ENCODE data around the gene UCMA. TPM values are rescaled to one million over a fixed set of nuclear protein-coding genes. Genes with fewer than 3 reads are reported as not detected.

UCMA gene
- total RNA-seq, 2 experiments from 2014 or later = not detected

DNA sequence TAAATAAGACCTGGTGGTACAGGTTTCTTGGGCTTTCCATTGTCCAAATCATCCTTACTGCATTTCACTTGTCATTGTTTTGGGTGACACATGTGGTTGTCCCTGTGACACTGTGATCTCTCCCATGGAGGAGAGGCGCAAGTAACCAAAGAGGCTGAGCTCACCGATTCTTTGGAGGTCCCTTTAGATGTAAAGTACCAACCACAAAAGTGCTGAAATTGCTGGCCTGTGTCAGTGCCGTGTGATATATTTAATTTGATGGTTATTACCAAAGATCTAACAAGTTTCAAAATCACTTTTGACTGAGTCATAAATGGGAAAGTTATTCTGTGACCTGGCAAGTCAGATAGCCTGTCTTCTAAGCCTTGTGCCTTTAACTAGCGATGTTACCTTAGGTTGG, 53.4 kb downstream of the UCMA start:
- intact Hi-C loops (cut with micrococcal nuclease; ENCODE audit: unreplicated experiment) = no loop called here
- POLR2A ChIA-PET = interaction anchor here (0.6 to 0.7 kb wide), 2 partner anchors 10 kb away, joined by 3 to 4 read pairs; no protein-coding TSS in a partner anchor
- H3K36me3 ChIP-seq (ENCODE audit: insufficient read depth, low read length) = peaks cover 100% of the 10 kb centered on the region

DNA sequence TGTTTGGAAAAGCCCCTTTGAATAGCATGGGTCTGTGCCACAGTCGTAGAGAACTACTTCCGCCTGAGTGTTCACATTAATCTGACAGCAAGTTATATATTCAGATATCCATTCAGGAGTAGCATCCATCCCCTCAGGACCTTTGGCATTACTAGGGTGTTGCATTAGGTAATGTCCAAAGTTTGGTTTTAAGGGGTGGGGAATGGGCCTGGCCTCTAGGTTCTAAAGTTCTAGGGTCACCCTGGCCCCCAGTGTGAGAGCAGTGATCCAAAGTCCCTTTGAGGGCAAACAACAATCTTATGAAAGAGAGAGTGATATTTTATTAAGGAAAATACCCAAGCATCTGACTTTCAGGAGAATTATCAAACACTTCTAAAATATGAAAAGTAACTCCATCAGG, 60.6 kb downstream of the UCMA start:
- Histone ChIP-seq H2AFZ (ENCODE audit: low read length) (no peak overlapping the region), H3K36me3 (ENCODE audit: insufficient read depth, low read length) (peaks cover 100% of the 10 kb centered on the region), H4K20me1 (ENCODE audit: insufficient read depth, low read length) (no peaks in the 10 kb centered on the region), H3K27ac (ENCODE audit: low read depth, low read length, poor library complexity, severe bottlenecking) (no peak overlapping the region), H3K4me1 (ENCODE audit: insufficient read depth, low read length, poor library complexity, severe bottlenecking) (no peaks in the 10 kb centered on the region), H3K4me3 (ENCODE audit: low read depth, low read length, poor library complexity, severe bottlenecking) (no peak overlapping the region), H3K4me2 (ENCODE audit: low read length) (no peak overlapping the region), H3K9me2 (ENCODE audit: insufficient read depth, low read length) (no peaks in the 10 kb centered on the region), H3K9me3 (ENCODE audit: low read length) (no peaks in the 10 kb centered on the region), H3K79me2 (ENCODE audit: insufficient read depth, low read depth, low read length) (peaks cover 21% of the 10 kb centered on the region)
- BruUV-seq (replicated peaks) = TSS peak; percentile 21
- TF ChIP-seq EZH2phosphoT487 (IDR thresholded peaks at IDR 0.05; ENCODE audit: borderline replicate concordance, low read depth, low read length) = no peak
- TF ChIP-seq, protein P1, sequence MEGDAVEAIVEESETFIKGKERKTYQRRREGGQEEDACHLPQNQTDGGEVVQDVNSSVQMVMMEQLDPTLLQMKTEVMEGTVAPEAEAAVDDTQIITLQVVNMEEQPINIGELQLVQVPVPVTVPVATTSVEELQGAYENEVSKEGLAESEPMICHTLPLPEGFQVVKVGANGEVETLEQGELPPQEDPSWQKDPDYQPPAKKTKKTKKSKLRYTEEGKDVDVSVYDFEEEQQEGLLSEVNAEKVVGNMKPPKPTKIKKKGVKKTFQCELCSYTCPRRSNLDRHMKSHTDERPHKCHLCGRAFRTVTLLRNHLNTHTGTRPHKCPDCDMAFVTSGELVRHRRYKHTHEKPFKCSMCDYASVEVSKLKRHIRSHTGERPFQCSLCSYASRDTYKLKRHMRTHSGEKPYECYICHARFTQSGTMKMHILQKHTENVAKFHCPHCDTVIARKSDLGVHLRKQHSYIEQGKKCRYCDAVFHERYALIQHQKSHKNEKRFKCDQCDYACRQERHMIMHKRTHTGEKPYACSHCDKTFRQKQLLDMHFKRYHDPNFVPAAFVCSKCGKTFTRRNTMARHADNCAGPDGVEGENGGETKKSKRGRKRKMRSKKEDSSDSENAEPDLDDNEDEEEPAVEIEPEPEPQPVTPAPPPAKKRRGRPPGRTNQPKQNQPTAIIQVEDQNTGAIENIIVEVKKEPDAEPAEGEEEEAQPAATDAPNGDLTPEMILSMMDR (conservative IDR thresholded peaks at IDR 0.05; ENCODE audit: low read length) = no peak
- ChIA-PET CTCF (ENCODE audit: unreplicated experiment) (no interaction called here), POLR2A (interaction anchor here (0.6 to 1.5 kb wide), 4 partner anchors 24 to 261 kb away, joined by 3 to 5 read pairs (median 4); no protein-coding TSS in a partner anchor)
- no peak for DNase-seq (ENCODE audit: low spot score)
- intact Hi-C loops (cut with micrococcal nuclease; ENCODE audit: unreplicated experiment) = no loop called here

More for the DNA sequence above, 53.4 kb downstream of the UCMA start:
- Histone ChIP-seq H3K4me3 (ENCODE audit: low read depth, low read length, poor library complexity, severe bottlenecking) (no peak overlapping the region), H3K4me1 (ENCODE audit: insufficient read depth, low read length, poor library complexity, severe bottlenecking) (no peaks in the 10 kb centered on the region), H3K9me3 (ENCODE audit: low read length) (no peaks in the 10 kb centered on the region), H3K27ac (ENCODE audit: low read depth, low read length, poor library complexity, severe bottlenecking) (no peak overlapping the region), H3K9me2 (ENCODE audit: insufficient read depth, low read length) (no peaks in the 10 kb centered on the region), H3K4me2 (ENCODE audit: low read length) (no peak overlapping the region), H4K20me1 (ENCODE audit: insufficient read depth, low read length) (no peaks in the 10 kb centered on the region), H3K79me2 (ENCODE audit: insufficient read depth, low read depth, low read length) (peaks cover 4% of the 10 kb centered on the region; the same call in 1 of the 2 replicates), H2AFZ (ENCODE audit: low read length) (no peak overlapping the region)
- CTCF ChIA-PET (ENCODE audit: unreplicated experiment) = no interaction called here
- TF ChIP-seq, protein P1 (conservative IDR thresholded peaks at IDR 0.05; ENCODE audit: low read length) = no peak
- TF ChIP-seq EZH2phosphoT487 (IDR thresholded peaks at IDR 0.05; ENCODE audit: borderline replicate concordance, low read depth, low read length) = no peak
- no peak for DNase-seq (ENCODE audit: low spot score)
- no TSS peak for BruUV-seq (replicated peaks)

Small RNAs within 50 kb of the gene (small RNA-seq; reads per million reads assigned to genes)
- gene RNU6-6P = not detected

Other genes with a start within 250 kb of the UCMA start
- not detected in 2 replicates for gene CCDC3, start 232.7 kb downstream of the UCMA start, total RNA-seq (2014; rRNA removed; shearing (Covaris generic))
- gene CCDC3, start 232.7 kb downstream of the UCMA start, total RNA-seq (2022) = not detected in 2 replicates
- 0.33 and 0.60 TPM in 2 replicates for gene OPTN, start 134.2 kb downstream of the UCMA start, total RNA-seq (2014; rRNA removed; shearing (Covaris generic))
- 3.6 and 6.1 TPM in 2 replicates for gene OPTN, start 134.2 kb downstream of the UCMA start, total RNA-seq (2022)
- gene MCM10, start 72.8 kb downstream of the UCMA start, total RNA-seq (2014; rRNA removed; shearing (Covaris generic)) = 56.9 and 63.9 TPM in 2 replicates
- 87.8 and 96.4 TPM in 2 replicates for gene MCM10, start 72.8 kb downstream of the UCMA start, total RNA-seq (2022)
- gene PHYH, start 65.7 kb upstream of the UCMA start, total RNA-seq (2014; rRNA removed; shearing (Covaris generic)) = 6.9 and 7.4 TPM in 2 replicates
- 15.1 and 17.8 TPM in 2 replicates for gene PHYH, start 65.7 kb upstream of the UCMA start, total RNA-seq (2022)
- 72.7 and 115 TPM in 2 replicates for gene SEPHS1, start 113.9 kb upstream of the UCMA start, total RNA-seq (2014; rRNA removed; shearing (Covaris generic))
- 113 and 127 TPM in 2 replicates for gene SEPHS1, start 113.9 kb upstream of the UCMA start, total RNA-seq (2022)